SK-N-SH treated with all-trans-retinoic acid at 6 μM for 48 hours (cell line): ENCODE data around the gene KMO.

Experiments used
- ATAC-seq: fragments of 200-7000 bp; cut with Tn5 transposase; 3 replicates; pipeline ENCODE4 v1.9.1; 2020; ENCODE audit warnings: mild to moderate bottlenecking, moderate library complexity
- ARNTL ChIP-seq: fragments of 450-650 bp; formaldehyde crosslinking; IDR thresholded peaks from 2 replicates; pipeline ENCODE4 v1.5.0; 2020; ENCODE audit warnings: low read depth, mild to moderate bottlenecking, moderate library complexity, borderline replicate concordance
- BACH2 ChIP-seq: fragments of 250-450 bp; sonication (Bioruptor Pico); IDR thresholded peaks from 2 replicates; pipeline ENCODE4 v1.9.0; 2021; ENCODE audit warnings: mild to moderate bottlenecking, borderline replicate concordance
- CSDC2 ChIP-seq: fragments of 250-450 bp; sonication (Bioruptor Pico); IDR thresholded peaks from 2 replicates; pipeline ENCODE4 v1.5.0; 2020; ENCODE audit warnings: mild to moderate bottlenecking, moderate library complexity
- CSRNP3 ChIP-seq: fragments of 250-450 bp; sonication (Bioruptor Pico); IDR thresholded peaks from 2 replicates; pipeline ENCODE4 v1.5.1; 2021; ENCODE audit warnings: mild to moderate bottlenecking, moderate library complexity
- ESRRG ChIP-seq: fragments of 250-450 bp; sonication (Bioruptor Pico); IDR thresholded peaks from 2 replicates; pipeline ENCODE4 v1.6.1; 2021; ENCODE audit warnings: mild to moderate bottlenecking
- GLIS3 ChIP-seq: fragments of 250-450 bp; sonication (Bioruptor Pico); IDR thresholded peaks from 2 replicates; pipeline ENCODE4 v1.5.0; 2020; ENCODE audit warnings: mild to moderate bottlenecking, moderate library complexity
- ISL1 ChIP-seq: fragments of 250-450 bp; sonication (Bioruptor Pico); IDR thresholded peaks from 2 replicates; pipeline ENCODE4 v2.1.2; 2022; ENCODE audit warnings: mild to moderate bottlenecking, moderate library complexity
- PATZ1 ChIP-seq: fragments of 250-450 bp; sonication (Bioruptor Pico); IDR thresholded peaks from 2 replicates; pipeline ENCODE4 v1.8.0; 2020; ENCODE audit warnings: mild to moderate bottlenecking, moderate library complexity, borderline replicate concordance
- POU6F1 ChIP-seq: fragments of 250-450 bp; sonication (Bioruptor Pico); IDR thresholded peaks from 2 replicates; pipeline ENCODE4 v1.8.0; 2021; ENCODE audit warnings: low read depth, mild to moderate bottlenecking, moderate library complexity, borderline replicate concordance
- PPARA ChIP-seq: fragments of 250-450 bp; sonication (Bioruptor Pico); IDR thresholded peaks from 2 replicates; pipeline ENCODE4 v1.5.0; 2020; ENCODE audit warnings: mild to moderate bottlenecking, borderline replicate concordance
- RARB ChIP-seq: fragments of 250-450 bp; sonication (Bioruptor Pico); IDR thresholded peaks from 2 replicates; pipeline ENCODE4 v1.8.0; 2021; ENCODE audit warnings: mild to moderate bottlenecking, moderate library complexity
- SNAI2 ChIP-seq: fragments of 250-450 bp; sonication (Bioruptor Pico); IDR thresholded peaks from 2 replicates; pipeline ENCODE4 v1.5.0; 2020; ENCODE audit warnings: mild to moderate bottlenecking, moderate library complexity
- TOX ChIP-seq: fragments of 250-450 bp; sonication (Bioruptor Pico); IDR thresholded peaks from 2 replicates; pipeline ENCODE4 v1.8.0; 2021; ENCODE audit warnings: mild to moderate bottlenecking, moderate library complexity, borderline replicate concordance
- ZFP3 ChIP-seq: fragments of 250-450 bp; sonication (Bioruptor Pico); IDR thresholded peaks from 2 replicates; pipeline ENCODE4 v1.5.0; 2020; ENCODE audit warnings: mild to moderate bottlenecking, moderate library complexity
- ZNF70 ChIP-seq: fragments of 450-650 bp; formaldehyde crosslinking; IDR thresholded peaks from 2 replicates; pipeline ENCODE4 v1.5.0; 2020; ENCODE audit warnings: mild to moderate bottlenecking, moderate library complexity
- ZNF8 ChIP-seq: fragments of 450-650 bp; formaldehyde crosslinking; IDR thresholded peaks from 2 replicates; pipeline ENCODE4 v1.5.0; 2020; ENCODE audit warnings: mild to moderate bottlenecking, moderate library complexity
- TF ChIP-seq, protein P1 (sequence below): fragments of 250-450 bp; sonication (Bioruptor Pico); IDR thresholded peaks from 2 replicates; pipeline ENCODE4 v1.5.0; 2020; ENCODE audit warnings: mild to moderate bottlenecking, moderate library complexity

The KMO gene

GRCh38 chr1:241630005-241630404, 97.8 kb downstream of the KMO start:
- ATAC-seq = no peak

DNA sequence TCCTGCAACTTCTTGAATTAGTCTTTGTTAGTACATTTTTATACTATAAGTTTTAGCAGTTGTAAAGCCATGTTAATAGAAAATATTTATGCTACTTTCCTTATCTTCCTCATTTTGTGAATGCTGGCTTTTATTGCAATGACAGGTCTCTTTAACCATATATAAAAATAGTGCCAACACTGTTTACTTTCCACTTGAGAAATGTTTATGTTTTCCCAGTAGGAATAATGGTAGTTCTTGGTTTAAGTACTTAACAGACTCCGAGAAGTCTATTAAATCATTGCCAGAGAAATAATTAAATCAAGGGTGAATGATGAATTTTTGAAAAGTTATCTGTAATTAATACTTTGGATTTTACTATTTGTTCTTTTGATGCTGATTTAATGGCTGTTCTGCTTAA, 98.3 kb downstream of the KMO start:
- TF ChIP-seq ESRRG (no peak), POU6F1 (CRISPR knock-in tag) (no peak), ZFP3 (no peak), PPARA (CRISPR knock-in tag) (no peak), CSRNP3 (CRISPR knock-in tag) (no peak), TOX (CRISPR knock-in tag) (no peak), ISL1 (CRISPR knock-in tag) (no peak), ZNF70 (CRISPR knock-in tag) (no peak), ARNTL (CRISPR knock-in tag) (no peak), ZNF8 (no peak), PATZ1 (CRISPR knock-in tag) (no peak), SNAI2 (no peak)
- TF ChIP-seq, protein P1, sequence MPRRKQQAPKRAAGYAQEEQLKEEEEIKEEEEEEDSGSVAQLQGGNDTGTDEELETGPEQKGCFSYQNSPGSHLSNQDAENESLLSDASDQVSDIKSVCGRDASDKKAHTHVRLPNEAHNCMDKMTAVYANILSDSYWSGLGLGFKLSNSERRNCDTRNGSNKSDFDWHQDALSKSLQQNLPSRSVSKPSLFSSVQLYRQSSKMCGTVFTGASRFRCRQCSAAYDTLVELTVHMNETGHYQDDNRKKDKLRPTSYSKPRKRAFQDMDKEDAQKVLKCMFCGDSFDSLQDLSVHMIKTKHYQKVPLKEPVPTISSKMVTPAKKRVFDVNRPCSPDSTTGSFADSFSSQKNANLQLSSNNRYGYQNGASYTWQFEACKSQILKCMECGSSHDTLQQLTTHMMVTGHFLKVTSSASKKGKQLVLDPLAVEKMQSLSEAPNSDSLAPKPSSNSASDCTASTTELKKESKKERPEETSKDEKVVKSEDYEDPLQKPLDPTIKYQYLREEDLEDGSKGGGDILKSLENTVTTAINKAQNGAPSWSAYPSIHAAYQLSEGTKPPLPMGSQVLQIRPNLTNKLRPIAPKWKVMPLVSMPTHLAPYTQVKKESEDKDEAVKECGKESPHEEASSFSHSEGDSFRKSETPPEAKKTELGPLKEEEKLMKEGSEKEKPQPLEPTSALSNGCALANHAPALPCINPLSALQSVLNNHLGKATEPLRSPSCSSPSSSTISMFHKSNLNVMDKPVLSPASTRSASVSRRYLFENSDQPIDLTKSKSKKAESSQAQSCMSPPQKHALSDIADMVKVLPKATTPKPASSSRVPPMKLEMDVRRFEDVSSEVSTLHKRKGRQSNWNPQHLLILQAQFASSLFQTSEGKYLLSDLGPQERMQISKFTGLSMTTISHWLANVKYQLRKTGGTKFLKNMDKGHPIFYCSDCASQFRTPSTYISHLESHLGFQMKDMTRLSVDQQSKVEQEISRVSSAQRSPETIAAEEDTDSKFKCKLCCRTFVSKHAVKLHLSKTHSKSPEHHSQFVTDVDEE (CRISPR knock-in tag) = no peak
- no peak for ATAC-seq

More at GRCh38 chr1:241630005-241630404, 97.8 kb downstream of the KMO start:
- TF ChIP-seq BACH2 = no peak
- TF ChIP-seq ARNTL (CRISPR knock-in tag) = no peak
- TF ChIP-seq CSDC2 (CRISPR knock-in tag) = no peak
- TF ChIP-seq CSRNP3 (CRISPR knock-in tag) = no peak
- TF ChIP-seq ZNF70 (CRISPR knock-in tag) = no peak
- TF ChIP-seq TOX (CRISPR knock-in tag) = no peak
- no peak for TF ChIP-seq RARB (CRISPR knock-in tag)
- no peak for TF ChIP-seq ISL1 (CRISPR knock-in tag)
- TF ChIP-seq SNAI2 = no peak
- TF ChIP-seq, protein P1 (CRISPR knock-in tag) = no peak

GRCh38 chr1:241630899-241631298, 98.7 kb downstream of the KMO start:
- ATAC-seq = no peak

More at GRCh38 chr1:241630899-241631298, 98.7 kb downstream of the KMO start:
- TF ChIP-seq RARB (CRISPR knock-in tag) (no peak), GLIS3 (no peak), ESRRG (no peak), PATZ1 (CRISPR knock-in tag) (no peak), BACH2 (no peak)
- TF ChIP-seq, all 23 proteins: peak for 0
